HL-60 (cell line): ENCODE measurements around the gene MON2.

ENCODE experiments used
- DNase-seq, 2 experiments: peaks; one replicate each; pipeline ENCODE4 v3.0.0-alpha.2; 2010 to 2020; ENCODE audit warnings: low read depth in 1 of 2, low spot score in 1 of 2
- H3K27ac ChIP-seq: fragments of 250-450 bp; sonication (Bioruptor Pico); replicated peaks from 2 replicates; pipeline ENCODE4 v1.5.1; 2020; ENCODE audit warnings: mild to moderate bottlenecking, moderate library complexity
- H3K27me3 ChIP-seq: fragments of 250-450 bp; sonication (Bioruptor Pico); 2 replicates; pipeline ENCODE4 v1.5.1; 2021; ENCODE audit warnings: mild to moderate bottlenecking, moderate library complexity; ENCODE audit not compliant: insufficient read depth, poor library complexity, severe bottlenecking
- H3K4me3 ChIP-seq: replicated peaks from 2 replicates; pipeline ENCODE4 v1.5.1; 2011; ENCODE audit warnings: mild to moderate bottlenecking, control low read depth, low read length; ENCODE audit not compliant: insufficient read depth
- GABPA ChIP-seq: IDR thresholded peaks from 2 replicates; pipeline ENCODE4 v1.6.1; 2012; ENCODE audit warnings: low read depth
- POLR2AphosphoS5 ChIP-seq: IDR thresholded peaks from 2 replicates; pipeline ENCODE4 v1.6.1; 2012; ENCODE audit warnings: low read depth
- SPI1 ChIP-seq: IDR thresholded peaks from 2 replicates; pipeline ENCODE4 v1.6.1; 2012; ENCODE audit warnings: low read depth, mild to moderate bottlenecking, borderline replicate concordance
- TF ChIP-seq, protein P1 (sequence below): IDR thresholded peaks from one replicate; pipeline ENCODE4 v1.5.1; 2011; ENCODE audit warnings: low read length, control low read depth, inconsistent platforms; ENCODE audit not compliant: insufficient read depth
- TF ChIP-seq, protein P2 (sequence below): IDR thresholded peaks from 2 replicates; pipeline ENCODE4 v1.6.1; 2012; ENCODE audit warnings: low read depth; ENCODE audit not compliant: insufficient replicate concordance

Gene MON2

DNA sequence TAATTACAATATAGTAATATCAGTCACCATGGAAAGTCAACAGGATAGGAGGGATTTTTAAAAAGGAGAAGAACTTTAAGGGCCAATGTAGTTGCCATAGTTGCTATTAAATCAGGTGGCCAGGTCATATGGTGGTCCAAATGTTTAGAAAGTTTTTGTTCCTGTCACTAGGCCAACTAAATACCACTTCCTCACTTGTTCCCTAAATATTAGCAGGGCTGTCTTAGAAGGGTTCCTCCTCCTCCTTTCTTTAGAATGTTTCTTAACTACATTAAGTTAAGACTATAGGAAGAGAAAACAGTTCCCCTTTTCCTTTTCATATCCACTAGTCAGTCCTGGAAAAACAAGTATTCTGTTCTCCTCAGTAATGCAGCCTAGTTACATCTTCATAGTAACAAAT, 50.3 kb downstream of the MON2 start:
- Histone ChIP-seq H3K27me3 (no peaks in the 10 kb centered on the region), H3K27ac (peak overlapping the region; percentile 62), H3K4me3 (no peak overlapping the region)
- DNase-seq: peak in 1 of 2 experiments; percentile 31
- no peak for TF ChIP-seq GABPA
- TF ChIP-seq SPI1: peak; percentile 97

DNA sequence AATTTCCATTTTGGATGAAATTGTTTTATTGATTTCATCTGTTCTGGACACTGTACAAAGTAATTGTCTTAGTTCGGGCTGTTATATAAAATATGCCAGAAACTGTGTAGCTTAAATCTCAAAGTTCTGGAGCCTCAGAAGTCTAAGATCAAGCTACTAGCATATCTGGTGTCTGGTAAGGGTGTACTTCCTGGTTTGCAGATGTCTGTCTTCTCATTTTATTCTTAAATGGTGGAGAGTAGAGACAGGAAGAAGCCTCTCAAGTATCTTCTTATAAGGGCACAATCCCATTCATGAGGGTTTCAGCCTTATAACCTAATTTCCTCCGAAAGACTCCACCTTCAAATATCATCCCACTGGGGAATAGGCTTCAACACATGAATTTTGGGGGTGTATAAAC, 51.3 kb downstream of the MON2 start:
- no peak for DNase-seq
- Histone ChIP-seq H3K4me3 (no peak overlapping the region), H3K27ac (peak overlapping the region; percentile 17), H3K27me3 (no peaks in the 10 kb centered on the region)
- TF ChIP-seq POLR2AphosphoS5 (no peak), GABPA (no peak), SPI1 (no peak)
- TF ChIP-seq, protein P1, sequence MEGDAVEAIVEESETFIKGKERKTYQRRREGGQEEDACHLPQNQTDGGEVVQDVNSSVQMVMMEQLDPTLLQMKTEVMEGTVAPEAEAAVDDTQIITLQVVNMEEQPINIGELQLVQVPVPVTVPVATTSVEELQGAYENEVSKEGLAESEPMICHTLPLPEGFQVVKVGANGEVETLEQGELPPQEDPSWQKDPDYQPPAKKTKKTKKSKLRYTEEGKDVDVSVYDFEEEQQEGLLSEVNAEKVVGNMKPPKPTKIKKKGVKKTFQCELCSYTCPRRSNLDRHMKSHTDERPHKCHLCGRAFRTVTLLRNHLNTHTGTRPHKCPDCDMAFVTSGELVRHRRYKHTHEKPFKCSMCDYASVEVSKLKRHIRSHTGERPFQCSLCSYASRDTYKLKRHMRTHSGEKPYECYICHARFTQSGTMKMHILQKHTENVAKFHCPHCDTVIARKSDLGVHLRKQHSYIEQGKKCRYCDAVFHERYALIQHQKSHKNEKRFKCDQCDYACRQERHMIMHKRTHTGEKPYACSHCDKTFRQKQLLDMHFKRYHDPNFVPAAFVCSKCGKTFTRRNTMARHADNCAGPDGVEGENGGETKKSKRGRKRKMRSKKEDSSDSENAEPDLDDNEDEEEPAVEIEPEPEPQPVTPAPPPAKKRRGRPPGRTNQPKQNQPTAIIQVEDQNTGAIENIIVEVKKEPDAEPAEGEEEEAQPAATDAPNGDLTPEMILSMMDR: no peak
- TF ChIP-seq, protein P2, sequence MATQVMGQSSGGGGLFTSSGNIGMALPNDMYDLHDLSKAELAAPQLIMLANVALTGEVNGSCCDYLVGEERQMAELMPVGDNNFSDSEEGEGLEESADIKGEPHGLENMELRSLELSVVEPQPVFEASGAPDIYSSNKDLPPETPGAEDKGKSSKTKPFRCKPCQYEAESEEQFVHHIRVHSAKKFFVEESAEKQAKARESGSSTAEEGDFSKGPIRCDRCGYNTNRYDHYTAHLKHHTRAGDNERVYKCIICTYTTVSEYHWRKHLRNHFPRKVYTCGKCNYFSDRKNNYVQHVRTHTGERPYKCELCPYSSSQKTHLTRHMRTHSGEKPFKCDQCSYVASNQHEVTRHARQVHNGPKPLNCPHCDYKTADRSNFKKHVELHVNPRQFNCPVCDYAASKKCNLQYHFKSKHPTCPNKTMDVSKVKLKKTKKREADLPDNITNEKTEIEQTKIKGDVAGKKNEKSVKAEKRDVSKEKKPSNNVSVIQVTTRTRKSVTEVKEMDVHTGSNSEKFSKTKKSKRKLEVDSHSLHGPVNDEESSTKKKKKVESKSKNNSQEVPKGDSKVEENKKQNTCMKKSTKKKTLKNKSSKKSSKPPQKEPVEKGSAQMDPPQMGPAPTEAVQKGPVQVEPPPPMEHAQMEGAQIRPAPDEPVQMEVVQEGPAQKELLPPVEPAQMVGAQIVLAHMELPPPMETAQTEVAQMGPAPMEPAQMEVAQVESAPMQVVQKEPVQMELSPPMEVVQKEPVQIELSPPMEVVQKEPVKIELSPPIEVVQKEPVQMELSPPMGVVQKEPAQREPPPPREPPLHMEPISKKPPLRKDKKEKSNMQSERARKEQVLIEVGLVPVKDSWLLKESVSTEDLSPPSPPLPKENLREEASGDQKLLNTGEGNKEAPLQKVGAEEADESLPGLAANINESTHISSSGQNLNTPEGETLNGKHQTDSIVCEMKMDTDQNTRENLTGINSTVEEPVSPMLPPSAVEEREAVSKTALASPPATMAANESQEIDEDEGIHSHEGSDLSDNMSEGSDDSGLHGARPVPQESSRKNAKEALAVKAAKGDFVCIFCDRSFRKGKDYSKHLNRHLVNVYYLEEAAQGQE: no peak

DNA sequence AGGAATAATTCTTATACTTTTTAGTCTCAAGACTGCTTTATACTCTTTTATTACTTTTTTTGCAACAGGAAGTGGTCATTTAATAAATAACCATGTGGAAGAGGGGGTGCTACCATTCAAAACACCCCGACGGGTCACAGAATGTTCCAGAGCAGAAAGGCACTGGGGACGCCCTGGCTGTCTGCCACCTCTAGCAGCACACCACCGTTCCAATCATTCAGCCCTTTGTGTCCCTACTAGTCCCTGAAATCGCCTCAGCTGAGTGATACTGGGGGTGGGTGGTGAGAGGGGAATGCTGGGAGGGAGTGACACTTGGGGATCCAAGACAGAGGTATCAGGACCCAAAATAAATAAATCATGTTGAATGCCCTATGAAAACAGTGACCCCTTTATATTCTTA, 52.4 kb downstream of the MON2 start:
- TF ChIP-seq SPI1: no peak
- TF ChIP-seq GABPA: no peak
- no peak for TF ChIP-seq POLR2AphosphoS5
- DNase-seq: no peak
- Histone ChIP-seq H3K4me3 (no peak overlapping the region), H3K27me3 (no peaks in the 10 kb centered on the region), H3K27ac (no peak overlapping the region)

DNA sequence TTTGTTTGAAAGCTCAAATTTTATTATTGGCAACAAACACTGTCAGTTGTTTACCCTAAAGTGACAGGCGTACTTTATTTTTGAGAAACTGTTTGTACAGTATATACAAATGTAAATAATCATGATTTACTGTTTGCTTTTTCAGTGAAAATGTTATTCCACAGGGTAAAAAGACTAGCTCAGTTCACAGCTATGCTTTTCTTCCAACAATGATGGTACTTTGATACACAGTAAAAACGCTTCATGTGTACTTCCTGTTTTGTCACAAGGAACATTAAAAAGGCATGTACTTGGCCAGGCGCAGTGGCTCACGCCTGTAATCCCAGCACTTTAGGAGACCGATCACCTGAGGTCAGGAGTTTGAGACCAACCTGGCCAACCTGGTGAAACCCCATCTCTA, 53.7 kb downstream of the MON2 start:
- TF ChIP-seq, protein P1: no peak
- TF ChIP-seq GABPA: no peak
- no peak for TF ChIP-seq SPI1
- TF ChIP-seq POLR2AphosphoS5: no peak
- TF ChIP-seq, protein P2: no peak
- Histone ChIP-seq H3K27ac (no peak overlapping the region), H3K4me3 (no peak overlapping the region), H3K27me3 (no peaks in the 10 kb centered on the region)
- no peak for DNase-seq

DNA sequence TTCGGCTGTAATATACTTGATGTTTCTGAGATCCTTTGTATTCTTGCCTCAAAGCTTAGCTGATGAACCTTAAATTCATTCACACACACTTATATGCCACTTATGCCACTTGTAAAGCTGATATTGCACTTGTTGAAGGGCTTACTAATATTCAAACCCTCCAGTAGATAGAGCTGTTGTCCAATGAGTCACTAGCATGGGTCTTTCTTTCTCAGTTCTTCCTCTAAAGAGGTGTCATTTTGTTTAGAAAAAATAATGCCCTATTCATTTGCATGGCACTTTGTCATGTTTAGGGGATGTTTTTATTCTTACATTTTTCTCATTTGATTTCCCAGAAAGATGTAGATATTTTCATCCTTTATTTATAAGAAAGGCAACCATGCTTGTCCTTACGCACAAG, 56.4 kb downstream of the MON2 start:
- Histone ChIP-seq H3K27me3 (no peaks in the 10 kb centered on the region), H3K27ac (no peak overlapping the region), H3K4me3 (no peak overlapping the region)
- no peak for TF ChIP-seq SPI1
- TF ChIP-seq, protein P1: no peak
- TF ChIP-seq, protein P2: no peak
- TF ChIP-seq POLR2AphosphoS5: no peak
- DNase-seq: no peak
